ENCODE measurements around the gene ARHGAP6.

DNA sequence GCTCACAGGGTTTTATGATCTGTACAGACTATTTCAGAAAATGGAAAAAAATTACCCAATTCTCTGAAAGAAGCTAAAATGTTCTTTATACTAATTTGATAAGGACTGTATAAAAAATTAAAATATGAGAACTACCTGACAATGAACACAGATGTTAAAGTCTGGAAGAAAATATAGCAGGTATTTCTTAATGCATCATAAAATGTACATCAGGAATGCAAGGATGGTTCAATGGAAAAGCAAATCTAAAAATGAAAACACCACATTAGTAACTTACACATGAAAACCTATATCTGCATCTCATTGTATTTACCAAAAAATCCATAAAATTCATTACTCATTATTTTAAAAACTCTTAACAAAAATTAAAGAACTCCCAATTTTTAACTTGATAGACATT is 39.4 kb downstream of the ARHGAP6 start:
- TF ChIP-seq MEIS2 (CRISPR knock-in tag; IDR thresholded peaks at IDR 0.05) (no peak), ZNF274 (CRISPR knock-in tag; IDR thresholded peaks at IDR 0.05) (no peak)

Measured in HepG2 (cell line).